ENCODE results near the gene PARS2. TPM values are rescaled to one million over a fixed set of nuclear protein-coding genes. Genes with fewer than 3 reads are reported as not detected.

Gene PARS2
- total and polyA plus RNA-seq, 5 experiments from 2014 or later = 1.0 to 4.1 (median 3.2) TPM

GRCh38 chr1:54736685-54737084 lies 27.6 kb downstream of the PARS2 start:
- H3K36me3 Mint-ChIP-seq = peaks cover 0 to 87% (median 13%) of the 10 kb centered on the region in 3 donors
- DNase-seq (no peak), ATAC-seq (no peak)
- no peaks in the 10 kb centered on the region for H3K9me3 Mint-ChIP-seq
- no peak overlapping the region for H3K4me3 Mint-ChIP-seq
- no peaks in the 10 kb centered on the region for H3K27me3 Mint-ChIP-seq
- POLR2A ChIA-PET = no interaction called here
- peaks cover 0 to 13% (median 7%) of the 10 kb centered on the region in 4 donors for H3K4me1 Mint-ChIP-seq
- peak overlapping the region in 4 of 10 donors; percentile 8 to 88 (median 45) for H3K27ac Mint-ChIP-seq

DNA sequence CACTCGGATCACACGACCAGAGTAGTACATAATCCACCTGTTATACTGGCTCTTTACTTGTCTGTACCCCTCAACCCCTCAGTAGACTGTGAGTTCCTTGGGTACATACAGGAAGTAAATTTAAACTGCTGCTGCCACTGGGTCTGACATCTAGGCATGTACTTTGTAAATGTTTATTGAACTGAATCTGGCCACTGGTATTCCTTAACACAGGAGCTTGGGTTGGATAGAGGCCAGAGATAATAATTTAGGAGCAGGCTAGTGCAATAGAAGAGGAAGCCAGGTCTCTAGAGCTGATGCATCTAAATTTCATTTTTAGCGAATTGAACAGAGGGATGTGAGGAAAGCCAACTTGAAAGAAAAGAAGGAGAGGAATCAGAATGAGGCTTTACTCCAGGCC lies 36.3 kb downstream of the PARS2 start:
- H3K27ac Mint-ChIP-seq = peak overlapping the region in 3 of 10 donors; percentile 0 to 20 (median 15)
- no peaks in the 10 kb centered on the region for H3K27me3 Mint-ChIP-seq
- peaks cover 0 to 12% (median 0%) of the 10 kb centered on the region in 4 donors for H3K4me1 Mint-ChIP-seq
- DNase-seq (no peak), ATAC-seq (no peak)
- peaks cover 37 to 92% (median 40%) of the 10 kb centered on the region in 3 donors for H3K36me3 Mint-ChIP-seq
- H3K4me3 Mint-ChIP-seq = no peak overlapping the region
- POLR2A ChIA-PET = no interaction called here
- H3K9me3 Mint-ChIP-seq = peaks cover 0 to 13% (median 0%) of the 10 kb centered on the region in 9 donors

DNA sequence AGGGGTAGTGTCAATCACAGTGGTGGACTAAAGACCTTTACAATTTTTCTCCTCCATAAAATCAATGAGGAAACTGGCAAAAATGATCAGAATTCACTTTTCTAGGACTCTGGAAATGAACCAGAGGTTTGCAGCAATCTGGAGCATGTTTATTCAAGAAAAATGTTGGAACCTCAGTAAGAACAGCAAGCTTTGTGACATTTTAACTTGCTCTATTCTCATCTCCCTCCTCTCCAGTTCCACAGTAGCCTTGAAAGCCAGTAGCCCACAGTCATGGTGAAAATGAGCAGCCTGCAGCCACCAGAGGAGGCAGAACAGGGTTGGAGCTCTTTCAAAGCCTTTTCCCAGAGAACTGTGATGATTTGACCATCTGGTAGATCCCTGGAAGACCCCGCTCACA lies 39.6 kb downstream of the PARS2 start:
- no peak overlapping the region for H3K27ac Mint-ChIP-seq
- H3K9me3 Mint-ChIP-seq = peaks cover 0 to 13% (median 0%) of the 10 kb centered on the region in 9 donors
- H3K4me3 Mint-ChIP-seq = no peak overlapping the region
- peaks cover 32 to 94% (median 43%) of the 10 kb centered on the region in 3 donors for H3K36me3 Mint-ChIP-seq
- POLR2A ChIA-PET = no interaction called here
- DNase-seq (no peak), ATAC-seq (no peak)
- peaks cover 0 to 5% (median under 1%) of the 10 kb centered on the region in 4 donors for H3K4me1 Mint-ChIP-seq
- no peaks in the 10 kb centered on the region for H3K27me3 Mint-ChIP-seq

GRCh38 chr1:54723985-54724384 lies 40.3 kb downstream of the PARS2 start:
- Mint-ChIP-seq H3K4me3 (no peak overlapping the region), H3K27ac (no peak overlapping the region), H3K36me3 (peaks cover 32 to 91% (median 44%) of the 10 kb centered on the region in 3 donors), H3K4me1 (peaks cover 4 to 7% (median 5%) of the 10 kb centered on the region in 4 donors), H3K27me3 (no peaks in the 10 kb centered on the region), H3K9me3 (peaks cover 0 to 13% (median 0%) of the 10 kb centered on the region in 9 donors)
- DNase-seq (no peak), ATAC-seq (no peak)
- POLR2A ChIA-PET = no interaction called here

GRCh38 chr1:54721719-54722118 lies 42.6 kb downstream of the PARS2 start:
- no peak overlapping the region for H3K4me3 Mint-ChIP-seq
- no peak overlapping the region for H3K27ac Mint-ChIP-seq
- POLR2A ChIA-PET = interaction anchor here (0.7 kb wide), 1 partner anchor 9 kb away, joined by 4 read pairs; no protein-coding TSS in a partner anchor
- H3K4me1 Mint-ChIP-seq = peaks cover 9 to 22% (median 19%) of the 10 kb centered on the region in 4 donors
- peaks cover 28 to 83% (median 43%) of the 10 kb centered on the region in 3 donors for H3K36me3 Mint-ChIP-seq
- H3K27me3 Mint-ChIP-seq = no peaks in the 10 kb centered on the region
- H3K9me3 Mint-ChIP-seq = peaks cover 0 to 13% (median 0%) of the 10 kb centered on the region in 9 donors
- DNase-seq = no peak
- no peak for ATAC-seq

- H3K4me1 Mint-ChIP-seq = peaks cover 15 to 42% (median 38%) of the 10 kb centered on the region in 4 donors
- no peaks in the 10 kb centered on the region for H3K9me3 Mint-ChIP-seq
- peak overlapping the region; percentile 10 to 95 (median 89) for H3K27ac Mint-ChIP-seq
- peak overlapping the region; percentile 75 to 96 (median 88) for H3K4me3 Mint-ChIP-seq
- H3K36me3 Mint-ChIP-seq = peaks cover 0 to 30% (median 5%) of the 10 kb centered on the region in 3 donors
- no peak for DNase-seq
- POLR2A ChIA-PET = interaction anchor here (0.9 to 2.3 kb wide), 4 partner anchors 12 to 663 kb away, joined by 3 to 10 read pairs (median 8); partner anchors contain the start of genes PARS2, TCEANC2, TMEM59 and TTC22
- no peak for ATAC-seq
- no peaks in the 10 kb centered on the region for H3K27me3 Mint-ChIP-seq
These were observed 47.9 kb downstream of the PARS2 start for GRCh38 chr1:54716299-54717047.

DNA sequence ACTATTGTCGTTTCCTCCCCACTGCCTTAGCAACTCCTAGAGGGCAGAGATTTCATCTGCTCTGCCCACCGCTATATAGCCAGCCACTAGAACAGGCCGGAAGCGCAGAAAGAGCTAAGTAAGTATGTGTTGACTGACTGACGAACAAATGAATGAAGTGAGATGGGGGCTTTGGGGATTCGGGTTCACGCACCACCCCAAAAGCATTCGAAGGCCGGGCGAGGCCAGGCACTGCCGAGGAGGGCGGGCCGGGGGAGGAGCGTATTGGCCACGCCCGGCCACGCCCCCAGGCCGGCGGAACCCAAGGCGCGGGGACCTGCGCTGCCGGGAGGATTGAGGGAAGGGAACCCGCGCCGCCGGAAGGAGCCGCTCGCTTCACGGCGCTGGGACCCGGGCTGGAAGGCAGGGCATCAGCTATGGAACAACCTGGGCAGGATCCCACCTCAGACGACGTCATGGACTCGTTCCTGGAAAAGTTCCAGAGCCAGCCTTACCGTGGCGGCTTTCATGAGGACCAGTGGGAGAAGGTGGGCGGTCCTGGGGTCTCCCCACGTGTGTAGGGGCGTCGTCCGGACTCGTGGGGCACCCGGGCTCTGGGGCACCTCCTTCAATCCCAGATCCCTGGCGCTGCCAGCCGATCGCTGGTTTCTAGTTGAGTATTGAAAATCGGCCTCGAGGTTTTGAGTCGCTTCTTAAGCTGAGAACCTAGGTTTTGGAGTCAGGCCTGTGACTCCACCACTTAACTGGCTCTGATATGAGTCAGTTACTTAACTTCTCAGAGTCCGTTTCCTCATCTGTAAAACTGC lies 48.6 kb downstream of the PARS2 start, which contains the start of gene TTC4:
Gene TTC4 (plus strand): TSS at position 369 of the 806 bp plus-strand sequence. CDS start 48 bp downstream, at position 417.
- H3K4me3 Mint-ChIP-seq = peak within 1 kb of the TSS; percentile 75 to 96 (median 88)
- H3K9me3 Mint-ChIP-seq = no peaks in the 10 kb centered on the region
- H3K27me3 Mint-ChIP-seq = no peaks in the 10 kb centered on the region
- H3K27ac Mint-ChIP-seq = peak within 1 kb of the TSS; percentile 11 to 95 (median 90)
- DNase-seq (peak; percentile 68 to 89 (median 84)), ATAC-seq (peak; percentile 96 to 97)
- POLR2A ChIA-PET = interaction anchor here (0.9 to 2.3 kb wide), 4 partner anchors 11 to 663 kb away, joined by 3 to 10 read pairs (median 8); partner anchors contain the start of genes PARS2, TCEANC2, TMEM59 and TTC22
- H3K4me1 Mint-ChIP-seq = peaks cover 15 to 42% (median 38%) of the 10 kb centered on the region in 4 donors
- H3K36me3 Mint-ChIP-seq = peaks cover 0 to 24% (median 5%) of the 10 kb centered on the region in 3 donors

DNA sequence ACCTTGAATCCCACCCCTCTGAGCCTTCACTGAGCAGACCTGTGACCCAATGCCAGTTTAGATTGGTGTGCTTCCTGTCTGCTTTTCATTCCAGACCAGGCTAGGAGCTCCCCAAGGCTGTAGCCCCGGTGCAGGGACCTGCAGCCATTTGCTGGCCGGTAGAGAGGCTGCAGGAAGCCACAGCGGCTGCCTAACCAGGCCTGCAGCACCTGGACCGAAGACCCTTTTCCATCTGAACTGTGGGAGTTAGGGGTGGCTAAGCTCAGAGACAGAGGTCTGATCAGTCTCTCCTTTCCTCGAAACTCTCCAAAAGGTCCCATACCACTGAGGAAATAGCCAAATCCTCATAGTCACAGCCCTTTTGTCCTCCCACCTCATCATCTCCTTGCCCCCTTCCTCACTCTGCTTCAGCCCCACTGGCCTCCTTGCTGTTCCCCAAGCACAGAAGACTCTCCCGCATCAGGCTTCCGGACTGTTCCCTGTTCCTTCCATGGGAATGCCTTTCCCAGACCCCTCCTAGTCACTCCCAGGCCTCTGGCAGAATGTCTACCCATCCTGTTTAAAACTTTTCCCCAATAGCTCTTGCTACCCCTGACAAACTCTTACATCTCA lies 49.3 kb downstream of the PARS2 start:
- POLR2A ChIA-PET = interaction anchor here (0.6 to 2.3 kb wide), 5 partner anchors 10 to 513 kb away, joined by 3 to 10 read pairs (median 7); partner anchors contain the start of genes PARS2 and TTC22
- H3K4me1 Mint-ChIP-seq = peaks cover 15 to 42% (median 37%) of the 10 kb centered on the region in 4 donors
- ATAC-seq (no peak), DNase-seq (no peak)
- H3K4me3 Mint-ChIP-seq = peak overlapping the region; percentile 75 to 96 (median 88)
- peaks cover 0 to 22% (median 5%) of the 10 kb centered on the region in 3 donors for H3K36me3 Mint-ChIP-seq
- H3K9me3 Mint-ChIP-seq = peaks cover 0 to 2% (median 0%) of the 10 kb centered on the region in 9 donors
- no peaks in the 10 kb centered on the region for H3K27me3 Mint-ChIP-seq
- peak overlapping the region; percentile 11 to 95 (median 90) for H3K27ac Mint-ChIP-seq

- peaks cover 8 to 19% (median 16%) of the 10 kb centered on the region in 4 donors for H3K4me1 Mint-ChIP-seq
- H3K27me3 Mint-ChIP-seq = peaks cover 3 to 16% (median 9%) of the 10 kb centered on the region in 5 donors
- H3K4me3 Mint-ChIP-seq = no peak overlapping the region
- ATAC-seq (no peak), DNase-seq (no peak)
- peaks cover 0 to 2% (median 0%) of the 10 kb centered on the region in 3 donors for H3K36me3 Mint-ChIP-seq
- peaks cover 0 to 2% (median 0%) of the 10 kb centered on the region in 9 donors for H3K9me3 Mint-ChIP-seq
- POLR2A ChIA-PET = no interaction called here
- peak overlapping the region in 1 of 10 donors; percentile 19 for H3K27ac Mint-ChIP-seq
These were observed 52.8 kb downstream of the PARS2 start for GRCh38 chr1:54711536-54711935.

DNA sequence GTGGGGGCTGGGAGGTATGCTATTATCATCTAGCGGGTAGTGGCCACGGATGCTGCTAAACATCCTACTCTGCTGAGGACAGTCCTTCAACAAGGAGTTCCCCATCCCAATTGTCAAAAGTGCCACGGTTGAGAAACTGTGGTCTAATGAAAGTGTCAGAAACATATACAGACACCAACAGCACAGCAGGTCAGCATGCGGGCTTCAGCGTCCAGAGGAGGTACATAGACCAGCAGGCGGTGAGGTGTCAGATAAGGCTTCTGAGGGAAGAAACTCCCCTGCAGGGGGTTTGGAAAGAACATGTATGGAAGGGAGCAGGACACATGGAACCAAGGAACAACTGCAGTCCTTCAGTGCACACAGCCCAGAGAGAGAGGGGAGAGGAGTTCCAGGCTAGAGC lies 53.5 kb downstream of the PARS2 start:
- peaks cover 0 to 2% (median 0%) of the 10 kb centered on the region in 3 donors for H3K36me3 Mint-ChIP-seq
- peak overlapping the region in 1 of 10 donors; percentile 20 for H3K4me3 Mint-ChIP-seq
- DNase-seq (no peak), ATAC-seq (no peak)
- H3K27me3 Mint-ChIP-seq = peaks cover 3 to 16% (median 12%) of the 10 kb centered on the region in 5 donors
- peaks cover 5 to 12% (median 10%) of the 10 kb centered on the region in 4 donors for H3K4me1 Mint-ChIP-seq
- POLR2A ChIA-PET = no interaction called here
- H3K9me3 Mint-ChIP-seq = peaks cover 0 to 2% (median 0%) of the 10 kb centered on the region in 9 donors
- H3K27ac Mint-ChIP-seq = peak overlapping the region in 2 of 10 donors; percentile 19 to 26

DNA sequence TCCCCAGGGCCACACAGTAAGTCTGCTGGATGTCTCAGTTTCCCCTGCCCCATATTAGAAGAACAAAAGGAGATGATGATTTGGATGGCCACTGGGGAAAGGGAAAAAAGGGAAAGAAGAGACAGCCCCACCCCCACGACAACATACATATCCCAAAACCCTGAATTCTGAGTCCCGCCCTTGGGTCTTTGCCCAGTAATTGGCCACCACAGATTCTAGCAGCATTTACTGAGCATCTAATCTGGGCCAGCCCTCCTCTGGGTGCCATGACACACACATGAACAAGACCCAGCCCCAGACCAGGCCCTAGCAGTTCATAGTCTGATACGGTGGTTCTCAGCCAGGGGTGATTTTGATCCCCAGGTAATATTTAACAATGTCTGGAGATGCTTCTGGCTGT lies 53.9 kb downstream of the PARS2 start:
- Mint-ChIP-seq H3K4me3 (no peak overlapping the region), H3K27ac (no peak overlapping the region), H3K27me3 (peaks cover 4 to 17% (median 12%) of the 10 kb centered on the region in 5 donors), H3K36me3 (peaks cover 0 to 2% (median 0%) of the 10 kb centered on the region in 3 donors), H3K4me1 (peaks cover 4 to 11% (median 7%) of the 10 kb centered on the region in 4 donors), H3K9me3 (peaks cover 0 to 2% (median 0%) of the 10 kb centered on the region in 9 donors)
- POLR2A ChIA-PET = no interaction called here
- DNase-seq = no peak
- ATAC-seq = no peak
